Calu3 (cell line): ENCODE data around the gene ENDOD1. TPM values are rescaled to one million over a fixed set of nuclear protein-coding genes. Genes with fewer than 3 reads are reported as not detected.

Experiments
- BruUV-seq: library from RNA; stranded (reverse); fragments of 400-500 nt; replicated peaks from 2 replicates; lab custom pipeline; 2021; lab: Mats Ljungman, UMichigan
- CTCF ChIA-PET: fragments of 300-600 bp; sonication (Branson Sonifier 250); formaldehyde crosslinking; loops from one replicate; lab custom pipeline; 2022; ENCODE audit warnings: antibody characterized with exemption; lab: Charles Lee
- DNase-seq: peaks from one replicate; pipeline ENCODE4 v3.0.0; 2022
- H3K27ac Mint-ChIP-seq: one replicate; pipeline ENCODE4 v1.8.0; 2022; ENCODE audit warnings: mixed read lengths; ENCODE audit not compliant: unreplicated experiment
- H3K27me3 Mint-ChIP-seq: one replicate; pipeline ENCODE4 v1.8.0; 2022; ENCODE audit warnings: mixed read lengths; ENCODE audit not compliant: unreplicated experiment
- H3K36me3 Mint-ChIP-seq: one replicate; pipeline ENCODE4 v1.8.0; 2022; ENCODE audit warnings: mild to moderate bottlenecking, moderate library complexity, mixed read lengths; ENCODE audit not compliant: insufficient read depth, unreplicated experiment
- H3K4me1 Mint-ChIP-seq: one replicate; pipeline ENCODE4 v1.8.0; 2022; ENCODE audit warnings: mild to moderate bottlenecking, low read depth, mixed read lengths; ENCODE audit not compliant: unreplicated experiment
- H3K4me3 Mint-ChIP-seq: one replicate; pipeline ENCODE4 v1.8.0; 2022; ENCODE audit warnings: mild to moderate bottlenecking, low read depth, moderate library complexity, mixed read lengths; ENCODE audit not compliant: unreplicated experiment
- H3K9me3 Mint-ChIP-seq: one replicate; pipeline ENCODE4 v1.8.0; 2022; ENCODE audit warnings: low read depth, mixed read lengths; ENCODE audit not compliant: unreplicated experiment
- CTCF ChIP-seq: fragments of 200-600 bp; IDR thresholded peaks from one replicate; pipeline ENCODE4 v1.8.0; 2022; ENCODE audit warnings: antibody characterized with exemption; ENCODE audit not compliant: unreplicated experiment
- intact Hi-C: fragments of 100-400 bp; cut with micrococcal nuclease; formaldehyde crosslinking; loops from one replicate; pipeline ENCODE4 v1.10.0; 2022; ENCODE audit not compliant: unreplicated experiment
- total RNA-seq: library from RNA; stranded (reverse); gene quantifications from 2 replicates; pipeline ENCODE4 v1.2.3, GENCODE V29; 2022

ENDOD1 gene
- total RNA-seq, 1 experiment from 2014 or later = 29.4 TPM

GRCh38 chr11:95115597-95115996 is 26.0 kb downstream of the ENDOD1 start:
- Mint-ChIP-seq H3K36me3 (no peaks in the 10 kb centered on the region), H3K27ac (no peak overlapping the region), H3K4me3 (no peak overlapping the region), H3K27me3 (no peaks in the 10 kb centered on the region), H3K9me3 (no peaks in the 10 kb centered on the region), H3K4me1 (peaks cover 12% of the 10 kb centered on the region)
- intact Hi-C loops = no loop called here
- DNase-seq = no peak
- no peak for TF ChIP-seq CTCF
- CTCF ChIA-PET = no interaction called here
- BruUV-seq = no TSS peak

- TF ChIP-seq CTCF = no peak
- CTCF ChIA-PET = interaction anchor here (0.7 to 1.0 kb wide), 2 partner anchors 11 to 392 kb away, joined by 3 read pairs; no protein-coding TSS in a partner anchor
- no peak for DNase-seq
- no peak overlapping the region for H3K27ac Mint-ChIP-seq
- intact Hi-C loops = no loop called here
- H3K36me3 Mint-ChIP-seq = no peaks in the 10 kb centered on the region
- H3K4me1 Mint-ChIP-seq = peaks cover 12% of the 10 kb centered on the region
- no peaks in the 10 kb centered on the region for H3K9me3 Mint-ChIP-seq
- no TSS peak for BruUV-seq
- no peak overlapping the region for H3K4me3 Mint-ChIP-seq
- H3K27me3 Mint-ChIP-seq = no peaks in the 10 kb centered on the region
Observed at GRCh38 chr11:95119361-95120060, 29.9 kb downstream of the ENDOD1 start.

- CTCF ChIA-PET = interaction anchor here (0.7 kb wide), 1 partner anchor 21 kb away, joined by 3 read pairs; no protein-coding TSS in a partner anchor
- Mint-ChIP-seq H3K4me1 (peaks cover 19% of the 10 kb centered on the region), H3K9me3 (no peaks in the 10 kb centered on the region), H3K4me3 (no peak overlapping the region), H3K27ac (no peak overlapping the region), H3K36me3 (no peaks in the 10 kb centered on the region), H3K27me3 (no peaks in the 10 kb centered on the region)
- TF ChIP-seq CTCF = no peak
- BruUV-seq = no TSS peak
- intact Hi-C loops = no loop called here
- no peak for DNase-seq
Observed at GRCh38 chr11:95121698-95122097, 32.1 kb downstream of the ENDOD1 start.

- Mint-ChIP-seq H3K27me3 (no peaks in the 10 kb centered on the region), H3K4me1 (peaks cover 19% of the 10 kb centered on the region), H3K27ac (no peak overlapping the region), H3K36me3 (no peaks in the 10 kb centered on the region), H3K9me3 (no peaks in the 10 kb centered on the region), H3K4me3 (no peak overlapping the region)
- no peak for TF ChIP-seq CTCF
- intact Hi-C loops = no loop called here
- CTCF ChIA-PET = no interaction called here
- DNase-seq = no peak
- BruUV-seq = no TSS peak
Observed at GRCh38 chr11:95123556-95123955, 33.9 kb downstream of the ENDOD1 start.
